Hematopoietic multipotent progenitor cell (in vitro differentiated cells): ENCODE measurements around the gene SLC8A3. TPM values are rescaled to one million over a fixed set of nuclear protein-coding genes. Genes with fewer than 3 reads are reported as not detected.
A peak's percentile ranks its signal among the peaks of the same experiment; 100 is the strongest.
"Not testable (repeated sequence)": the region's sequence is repeated elsewhere in the genome, so short reads cannot be mapped to it uniquely, and the experiment has no call there.

Experiments used
- DNase-seq, 3 donors: peaks; one replicate each; pipeline ENCODE4 v3.0.0-alpha.2; 2011 to 2015; ENCODE audit warnings: low read depth in 2 of 3, low spot score in 2 of 3
- total RNA-seq: library from RNA; depleted of rRNA; stranded (reverse); fragments of >200 nt; gene quantifications from one replicate; pipeline ENCODE4 v1.2.3, GENCODE V29; 2012

SLC8A3 gene
- total RNA-seq, result 32.6 TPM

- peak in 2 of 3 donors; percentile 78 to 80 for DNase-seq
These were observed at the start of gene SLC8A3 for GRCh38 chr14:70188659-70189455. Gene SLC8A3, minus strand, starts transcription at chr14:70188951. Its CDS starts 20,529 bp downstream, at chr14:70168422.

GRCh38 chr14:70237710-70238109, 49.0 kb upstream of the SLC8A3 start:
- peak in 2 of 3 donors; percentile 44 to 50 for DNase-seq

DNA sequence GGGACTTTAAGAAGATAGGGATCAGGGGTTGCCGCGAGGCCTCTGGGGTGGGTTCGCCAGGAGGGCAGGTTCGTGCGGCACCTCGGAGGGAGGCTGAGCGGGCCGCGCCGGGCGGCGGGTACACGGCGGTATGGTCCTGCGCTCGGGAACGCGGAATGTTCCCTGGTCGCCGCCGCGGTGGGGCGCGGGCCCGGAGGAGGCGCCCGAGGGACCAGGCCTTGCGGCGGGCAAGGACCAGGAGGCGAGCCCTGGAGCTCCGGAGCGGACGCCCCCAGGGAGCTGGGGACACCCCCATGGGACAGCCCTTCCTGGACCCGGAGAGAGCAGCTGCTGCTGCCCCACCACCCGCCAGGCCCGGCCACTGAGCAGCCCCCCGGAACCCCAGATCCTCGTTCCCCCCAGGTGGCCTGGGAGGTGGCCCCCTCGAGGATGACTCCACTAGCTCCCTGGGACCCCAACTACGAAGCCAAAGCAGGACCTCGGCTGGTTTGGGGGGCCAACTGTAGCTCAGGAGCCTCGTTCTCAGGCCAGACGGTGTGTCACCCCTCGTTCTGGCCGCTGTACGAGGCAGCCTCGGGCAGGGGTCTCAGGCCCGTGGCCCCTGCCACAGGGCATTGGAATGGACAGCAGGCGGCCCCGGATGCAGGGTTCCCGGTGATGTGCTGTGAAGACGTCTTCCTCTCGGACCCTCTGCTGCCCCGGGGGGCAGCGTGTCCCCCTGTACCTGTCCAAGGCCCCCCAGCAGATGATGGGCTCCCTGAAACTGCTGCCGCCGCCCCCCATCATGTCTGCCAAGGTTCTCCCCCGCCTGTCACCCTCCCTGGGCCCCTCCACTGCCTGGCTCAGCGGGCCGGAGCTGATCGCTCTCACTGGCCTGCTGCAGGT, 45.6 kb upstream of the SLC8A3 start:
- DNase-seq, result no peak

- not testable (repeated sequence) for DNase-seq
These were observed 43.2 kb upstream of the SLC8A3 start for GRCh38 chr14:70231756-70232544.

- DNase-seq, result not testable (repeated sequence)
These were observed 41.3 kb upstream of the SLC8A3 start for GRCh38 chr14:70229877-70230640.

- DNase-seq, result peak in 2 of 3 donors; percentile 14 to 53
These were observed 25.1 kb upstream of the SLC8A3 start for GRCh38 chr14:70213721-70214282.

DNA sequence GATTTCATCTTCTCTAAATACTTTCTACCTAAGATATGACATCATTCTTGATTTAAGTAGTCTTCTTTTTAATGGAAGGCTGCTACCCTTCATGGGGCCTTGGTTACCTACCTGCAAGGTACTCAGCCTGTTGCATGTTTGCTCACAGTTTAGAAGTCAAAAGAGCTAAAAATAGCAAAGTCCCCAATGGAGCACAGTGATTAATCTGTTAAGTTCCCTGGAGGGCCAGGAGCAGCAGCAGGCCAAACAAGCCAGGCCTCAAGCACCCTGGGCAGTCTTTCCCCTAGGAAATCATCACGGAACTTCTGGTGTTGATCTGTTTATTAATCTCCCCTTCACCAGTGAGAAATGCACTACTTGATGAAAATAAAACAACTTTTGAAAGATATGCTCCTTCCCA, 24.0 kb upstream of the SLC8A3 start:
- no peak for DNase-seq

DNA sequence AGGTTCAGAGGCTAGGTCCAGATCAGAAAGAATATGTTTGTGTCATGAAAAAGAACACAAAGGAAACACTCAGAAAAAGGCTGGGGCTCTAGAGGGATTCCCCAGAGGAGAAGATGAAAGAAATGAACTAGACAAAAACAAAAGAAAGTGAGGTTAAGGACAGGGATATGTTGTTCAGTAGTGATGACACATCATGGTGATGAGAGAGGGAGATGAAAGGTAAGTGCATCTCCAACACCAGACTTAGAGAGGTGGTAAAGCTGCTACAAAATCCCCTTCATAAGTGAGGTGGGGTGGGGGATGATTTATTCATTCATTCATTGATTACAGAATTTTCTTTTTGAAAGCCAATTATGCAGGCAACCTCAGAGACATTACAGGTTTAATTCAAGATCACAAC, 19.6 kb upstream of the SLC8A3 start:
- no peak for DNase-seq

DNA sequence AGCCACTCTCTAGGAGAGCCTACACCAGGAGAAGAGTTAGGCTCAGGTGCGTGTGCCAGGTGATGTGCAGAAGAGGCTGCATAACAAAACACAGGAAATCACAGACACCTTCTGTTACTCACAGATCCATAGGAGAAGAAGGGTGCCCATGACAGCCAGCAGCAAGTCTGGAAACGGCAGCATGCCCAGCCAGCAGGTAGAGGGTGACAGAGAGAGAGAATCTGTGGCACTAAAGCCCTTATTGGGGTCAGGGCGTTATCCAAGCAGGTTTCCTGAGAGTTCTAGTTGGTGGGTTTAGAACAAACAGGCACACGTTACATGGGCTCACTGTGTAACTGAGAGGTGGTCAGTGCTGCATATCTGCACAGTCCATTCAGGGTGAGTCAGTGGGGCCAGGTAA, 14.9 kb upstream of the SLC8A3 start:
- no peak for DNase-seq

- DNase-seq, result no peak
These were observed 13.2 kb upstream of the SLC8A3 start for GRCh38 chr14:70201994-70202393.

DNA sequence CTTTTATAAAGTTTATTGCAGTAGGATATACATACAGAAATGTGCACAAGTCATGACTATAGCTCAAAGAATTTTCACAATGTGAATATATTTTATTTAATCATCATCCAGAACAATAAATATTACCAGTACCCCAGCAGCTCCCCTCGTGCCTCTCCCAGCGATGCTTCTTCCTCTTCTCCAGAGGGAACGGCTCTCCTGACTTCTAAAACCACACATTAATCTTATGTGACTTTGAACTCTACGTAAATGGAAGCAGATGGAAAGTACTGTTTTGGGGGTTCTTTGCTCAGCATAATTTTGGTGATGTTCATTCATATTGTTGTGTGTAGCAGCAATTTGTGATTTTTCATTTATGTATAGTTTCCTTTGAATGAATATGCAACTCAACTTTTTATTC, 4.6 kb upstream of the SLC8A3 start:
- no peak for DNase-seq

DNA sequence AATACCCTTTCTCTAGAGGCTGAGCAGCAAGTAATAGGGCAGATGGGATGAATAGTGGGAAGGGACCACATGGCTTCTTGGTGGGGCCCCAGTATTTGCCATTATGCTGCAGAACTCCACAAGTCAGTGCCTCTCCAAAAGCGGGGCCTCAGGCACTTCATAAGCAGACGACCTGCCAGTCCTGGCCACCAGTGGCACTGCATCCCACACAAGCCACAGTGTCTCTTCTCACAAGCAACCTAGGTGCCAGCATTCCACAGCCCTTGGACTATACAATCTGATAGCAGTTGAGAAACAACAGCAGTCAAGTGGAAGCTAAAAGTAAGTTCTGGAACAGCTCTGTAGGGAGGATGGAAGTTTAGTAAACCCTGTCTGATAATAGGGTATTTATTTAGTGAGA, 4.2 kb upstream of the SLC8A3 start:
- peak in 2 of 3 donors; percentile 43 to 59 for DNase-seq

DNA sequence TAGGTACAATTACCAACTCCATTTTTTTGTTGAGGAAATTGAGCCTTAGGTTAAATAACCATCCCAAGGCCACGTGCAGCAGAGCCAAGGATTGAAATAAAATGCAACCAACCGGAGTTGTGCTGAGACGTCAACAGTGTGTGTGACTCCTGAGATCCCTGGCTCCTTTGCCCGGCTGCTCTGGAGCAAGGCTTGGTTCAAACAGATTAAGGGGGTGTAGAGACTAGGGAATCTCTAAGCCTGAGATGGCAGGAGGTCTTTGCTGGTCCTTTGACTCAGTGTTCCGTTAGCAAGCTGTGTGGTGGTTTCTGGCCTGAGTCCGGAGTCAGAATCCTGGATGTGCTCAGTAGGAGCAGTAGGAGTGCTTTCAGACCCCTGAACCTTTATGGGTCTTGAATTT, 1.4 kb upstream of the SLC8A3 start:
- DNase-seq, result no peak

GRCh38 chr14:70189456-70190077, 816 bp upstream of the SLC8A3 start:
- peak in 2 of 3 donors; percentile 17 to 42 for DNase-seq

- DNase-seq, result peak in 2 of 3 donors; percentile 82 to 85
These were observed 461 bp downstream of the SLC8A3 start for GRCh38 chr14:70188322-70188658.

DNA sequence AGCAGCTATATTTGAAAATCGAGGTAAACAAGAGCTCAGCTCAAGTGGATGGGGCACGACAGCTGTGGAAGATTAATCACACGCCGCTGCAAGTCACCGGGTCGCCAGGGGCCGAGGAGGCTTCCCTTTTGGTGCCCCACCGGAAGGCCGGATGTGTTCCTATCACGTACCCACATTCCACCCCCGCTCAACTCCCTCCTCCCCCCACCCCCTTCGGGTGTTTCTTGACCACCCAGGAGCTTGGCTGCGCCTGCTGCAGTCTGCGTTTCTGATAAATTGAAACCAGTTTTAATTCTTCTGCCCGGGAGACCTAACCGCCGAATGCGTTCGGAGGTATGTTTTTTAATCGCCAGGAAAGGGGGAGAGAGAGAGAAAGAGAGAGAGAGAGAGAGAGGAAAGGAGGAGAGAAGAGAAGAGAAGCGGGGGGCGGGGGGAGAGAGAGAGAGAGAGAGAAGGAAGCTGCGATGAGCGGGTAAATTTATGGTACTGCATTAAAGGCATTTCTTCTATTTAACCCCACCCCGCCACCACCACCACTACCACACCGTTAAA, 1.8 kb downstream of the SLC8A3 start:
- DNase-seq, result peak in 2 of 3 donors; percentile 87 to 91

DNA sequence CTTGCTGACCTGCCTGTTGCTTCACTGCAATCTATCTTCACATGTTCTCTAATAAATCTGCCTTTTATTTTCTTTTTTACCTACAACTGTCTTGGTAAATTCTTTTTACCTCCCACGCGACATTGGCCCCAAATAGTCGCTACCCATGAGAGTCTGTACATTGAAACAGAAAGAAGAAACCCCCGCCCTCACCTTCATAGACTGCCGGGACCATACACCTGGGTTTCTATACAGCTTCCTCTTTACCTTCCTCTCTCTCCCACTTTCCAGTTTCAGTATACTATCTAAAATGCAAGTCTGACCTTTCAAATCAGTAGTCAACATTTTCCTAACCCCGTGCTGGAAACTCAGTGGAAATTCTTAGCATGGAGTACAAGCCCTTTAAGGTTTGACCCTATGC, 4.8 kb downstream of the SLC8A3 start:
- no peak for DNase-seq

GRCh38 chr14:70181276-70181675, 7.5 kb downstream of the SLC8A3 start:
- no peak for DNase-seq

- no peak for DNase-seq
These were observed 8.0 kb downstream of the SLC8A3 start for GRCh38 chr14:70180718-70181117.
